SH-SY5Y (cell line): ENCODE results near the gene SMARCD1.

Experiments used
- GATA2 ChIP-seq: IDR thresholded peaks from 2 replicates; pipeline ENCODE4 v1.6.1; 2011; ENCODE audit warnings: mild to moderate bottlenecking, low read depth, low read length
- GATA3 ChIP-seq: IDR thresholded peaks from 2 replicates; pipeline ENCODE4 v1.6.1; 2011; ENCODE audit warnings: low read depth, mild to moderate bottlenecking, low read length, moderate library complexity

GRCh38 chr12:50129290-50129689 lies 44.1 kb downstream of the SMARCD1 start:
- TF ChIP-seq GATA3: no peak
- no peak for TF ChIP-seq GATA2
